Measurements from ENCODE around the gene CDKAL1. TPM values are rescaled to one million over a fixed set of nuclear protein-coding genes. Genes with fewer than 3 reads are reported as not detected.

CDKAL1 gene
- polyA plus RNA-seq, 12 donors = 10.0 to 17.3 (median 14.8) TPM; not detected in 1

DNA sequence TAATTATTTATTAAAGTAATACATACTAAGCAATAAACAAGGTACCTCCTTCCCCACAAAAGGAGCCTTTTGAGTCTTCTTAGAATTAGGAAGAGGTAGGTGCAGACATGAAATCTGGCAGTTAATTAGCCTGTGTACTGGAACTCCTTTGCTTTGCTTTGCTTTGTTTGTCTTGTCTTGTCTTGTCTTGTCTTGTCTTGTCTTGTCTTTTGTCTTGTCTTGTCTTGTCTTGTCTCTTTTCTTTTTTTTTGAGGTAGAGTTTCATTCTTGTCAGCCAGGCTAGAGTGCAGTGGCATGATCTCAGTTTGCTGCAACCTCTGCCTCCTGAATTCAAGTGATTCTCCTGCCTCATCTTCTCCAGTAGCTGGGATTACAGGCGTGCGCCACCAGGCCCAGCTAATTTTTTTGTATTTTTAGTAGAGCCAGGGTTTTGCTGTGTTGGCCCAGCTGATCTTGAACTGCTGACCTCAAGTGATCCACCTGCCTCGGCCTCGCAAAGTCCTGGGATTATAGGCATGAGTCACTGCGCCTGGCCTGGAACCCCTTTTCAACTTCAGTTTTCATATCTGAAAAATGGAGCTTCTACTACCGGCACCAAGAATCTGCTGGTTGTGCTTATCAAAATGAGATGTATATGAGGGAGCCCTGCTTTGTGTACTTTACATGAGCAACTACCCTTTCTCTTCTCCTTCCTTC is 301.2 kb downstream of the CDKAL1 start:
- DNase-seq = no peak

DNA sequence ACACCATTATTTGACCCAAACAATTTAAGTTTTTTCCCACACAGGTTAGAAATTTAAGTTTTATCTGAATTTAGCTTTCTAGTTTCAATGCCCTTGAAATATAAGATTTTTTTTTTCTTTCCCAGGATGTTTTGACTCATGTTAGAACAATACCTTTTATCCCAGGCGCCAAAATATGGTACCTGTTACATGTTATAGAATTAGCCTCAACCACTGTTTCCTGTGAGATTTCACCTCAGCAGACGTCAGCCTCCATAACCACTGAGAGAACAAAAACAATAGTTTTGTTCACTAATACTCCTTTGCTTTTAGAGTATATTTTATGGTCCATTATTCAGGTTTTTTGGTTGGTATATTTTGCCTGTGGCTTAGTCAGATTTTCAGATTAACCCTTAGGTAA is 302.9 kb downstream of the CDKAL1 start:
- DNase-seq = no peak

DNA sequence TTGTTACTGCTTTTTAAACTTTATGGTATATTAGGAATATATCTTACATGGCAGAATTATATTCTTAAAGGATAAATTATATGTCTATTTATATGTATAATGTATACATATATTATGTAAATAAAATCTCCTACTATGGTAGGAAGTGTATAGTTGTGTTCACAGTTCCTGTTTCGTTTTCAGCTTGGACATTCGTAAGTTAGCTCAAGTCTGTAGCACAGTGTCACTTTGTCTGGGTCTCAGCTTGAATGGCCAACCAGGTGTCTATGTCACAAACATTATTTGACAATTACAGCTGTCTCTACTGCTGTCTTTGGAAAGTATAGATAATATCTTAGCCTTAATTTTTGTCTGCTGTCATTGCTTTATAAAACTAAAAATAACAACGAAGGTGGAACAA is 303.9 kb downstream of the CDKAL1 start:
- DNase-seq = no peak

DNA sequence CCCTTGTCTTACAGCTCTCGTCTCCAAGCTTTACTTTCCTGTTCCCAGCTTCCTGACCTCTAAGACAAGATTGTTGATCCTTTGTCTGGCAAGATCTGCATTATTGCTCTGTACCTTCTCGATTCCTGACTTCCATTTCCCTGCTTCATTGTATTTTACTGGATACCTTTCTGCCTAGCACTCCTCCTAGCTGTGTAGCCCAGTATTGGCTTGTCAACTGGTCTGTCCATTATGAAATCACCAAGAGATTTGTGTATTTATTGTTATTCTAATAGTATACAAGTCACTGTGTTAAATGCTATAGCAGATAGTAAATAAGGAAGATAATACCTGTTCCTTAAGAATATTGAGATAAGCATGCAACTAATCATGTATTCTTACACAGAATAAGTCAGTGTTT is 305.4 kb downstream of the CDKAL1 start:
- DNase-seq = no peak

DNA sequence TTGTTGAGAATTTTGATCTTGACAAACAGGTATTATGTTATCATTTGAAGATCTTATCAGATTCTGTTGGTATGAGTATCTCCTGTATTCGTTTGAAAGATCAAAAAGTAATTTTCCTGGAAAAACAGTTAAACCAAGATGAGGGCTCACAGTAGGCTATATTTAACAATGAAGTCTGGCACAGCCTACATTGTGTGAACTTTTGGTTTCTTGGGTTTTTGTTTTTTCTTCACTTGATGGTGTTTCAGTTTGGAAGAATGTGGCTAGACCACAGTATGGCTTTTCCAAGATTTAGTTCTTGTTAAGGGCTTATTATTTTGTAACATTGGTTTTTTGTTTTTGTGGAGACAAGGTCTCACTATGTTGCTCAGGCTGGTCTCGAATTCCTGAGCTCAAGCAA is 306.4 kb downstream of the CDKAL1 start:
- no peak for DNase-seq

DNA sequence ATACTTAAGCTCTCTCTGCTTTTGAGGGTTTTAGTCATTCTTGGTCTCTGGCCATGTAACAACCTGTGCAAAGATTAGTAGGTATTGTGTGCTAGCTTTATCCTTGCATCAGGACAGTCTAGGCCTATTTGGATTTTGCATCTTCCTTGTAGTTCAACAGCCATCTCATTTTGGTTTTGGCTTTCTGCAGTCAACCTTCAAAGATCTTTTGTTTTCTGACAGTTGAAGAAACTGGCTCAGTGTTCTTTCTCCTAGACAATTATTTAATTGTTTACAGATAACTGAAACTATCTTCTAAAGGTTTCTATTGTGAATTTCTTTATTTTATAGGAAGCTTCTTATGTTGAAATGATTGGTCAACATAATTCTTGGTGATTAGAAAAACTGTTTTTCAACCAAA is 307.5 kb downstream of the CDKAL1 start:
- no peak for DNase-seq

DNA sequence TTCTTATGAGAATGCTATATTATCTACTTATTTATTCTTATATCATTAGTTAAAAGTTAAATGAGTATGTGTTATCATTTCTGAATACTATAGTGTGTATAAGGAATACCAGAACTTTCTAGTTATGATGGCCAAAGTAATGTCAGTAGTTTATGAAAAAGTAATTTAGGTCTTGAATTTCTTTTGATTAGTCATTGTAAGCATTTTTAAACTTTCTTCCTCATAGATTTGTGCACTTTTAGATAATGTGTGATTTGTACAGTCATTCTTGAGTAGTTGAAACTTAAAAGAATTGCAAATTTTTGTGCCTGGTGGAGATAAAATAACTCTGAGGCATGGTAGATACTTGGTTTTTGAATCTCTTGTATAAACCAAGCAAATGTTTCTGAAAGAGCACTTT is 311.3 kb downstream of the CDKAL1 start:
- no peak for DNase-seq

DNA sequence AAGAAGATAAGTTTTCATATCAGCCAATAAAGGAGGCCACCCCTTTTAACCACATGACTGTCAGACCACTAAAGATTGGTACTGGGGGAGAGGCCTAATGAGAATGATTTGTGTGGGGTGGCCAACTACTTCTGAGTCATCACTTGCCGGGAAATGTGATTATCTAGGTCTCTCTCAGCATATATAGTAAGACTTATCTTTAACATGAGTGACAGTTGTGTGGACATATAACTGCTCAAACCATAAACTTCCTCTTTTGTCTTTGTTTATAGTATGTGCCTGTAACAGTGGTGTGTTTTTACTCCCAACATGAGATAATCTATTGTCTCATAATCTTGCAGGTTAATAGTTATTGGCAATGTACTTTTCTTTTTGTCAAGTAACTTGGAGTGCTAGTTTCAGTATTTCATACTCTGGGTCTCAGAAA is 312.4 kb downstream of the CDKAL1 start:
- no peak for DNase-seq

DNA sequence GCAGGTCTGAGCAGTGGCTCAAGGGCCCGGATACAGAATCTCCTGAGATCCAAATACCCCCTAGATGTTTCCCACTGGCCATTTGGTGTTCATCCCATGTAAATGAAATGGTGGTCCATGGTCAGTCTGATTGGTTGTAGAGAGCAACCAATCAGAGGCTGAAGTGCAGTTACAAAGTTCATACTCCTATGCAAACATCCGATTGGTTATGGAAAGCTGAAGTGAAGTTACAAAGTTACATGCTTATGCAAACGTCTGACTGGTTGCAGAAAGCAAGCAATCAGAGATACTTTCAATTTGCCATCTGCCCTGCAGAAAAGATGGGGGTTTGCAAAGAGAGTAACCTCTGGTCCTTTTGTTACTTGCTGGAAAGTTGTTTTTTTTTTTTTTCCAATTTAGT is 313.6 kb downstream of the CDKAL1 start:
- no peak for DNase-seq

DNA sequence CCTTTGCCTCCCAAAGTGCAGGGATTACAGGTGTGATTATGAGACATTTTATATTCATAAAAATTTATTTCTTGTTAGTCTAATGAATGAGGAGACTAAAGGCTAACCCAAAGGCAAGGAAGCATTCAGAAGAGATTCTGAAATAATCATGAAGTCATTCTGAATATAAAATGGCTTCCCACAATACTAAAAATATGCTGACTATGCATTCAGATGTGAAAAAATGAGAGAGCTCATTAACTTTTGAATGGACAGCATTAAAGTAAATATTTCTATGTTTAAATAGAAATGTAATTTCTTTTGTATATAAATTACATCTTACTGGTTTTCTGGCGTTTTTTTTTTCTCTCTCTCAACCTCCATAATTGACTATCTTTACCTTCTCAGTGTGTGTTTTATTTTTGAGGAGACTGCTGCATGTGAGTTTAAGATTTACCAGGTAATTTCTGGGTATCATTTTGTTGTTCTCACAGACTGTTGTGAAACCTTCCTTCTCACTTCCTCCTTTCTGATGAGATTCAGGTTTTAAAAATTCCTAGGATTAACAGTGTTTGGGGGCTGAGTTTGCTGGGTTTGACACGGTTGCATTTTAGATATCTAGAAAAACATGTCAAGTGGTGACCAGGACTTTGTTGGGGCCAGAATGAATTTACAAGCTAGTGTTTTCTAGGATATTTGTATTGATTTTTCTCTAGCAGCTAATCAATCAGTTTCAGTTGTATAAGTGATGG is 316.6 kb downstream of the CDKAL1 start:
- no peak for DNase-seq

DNA sequence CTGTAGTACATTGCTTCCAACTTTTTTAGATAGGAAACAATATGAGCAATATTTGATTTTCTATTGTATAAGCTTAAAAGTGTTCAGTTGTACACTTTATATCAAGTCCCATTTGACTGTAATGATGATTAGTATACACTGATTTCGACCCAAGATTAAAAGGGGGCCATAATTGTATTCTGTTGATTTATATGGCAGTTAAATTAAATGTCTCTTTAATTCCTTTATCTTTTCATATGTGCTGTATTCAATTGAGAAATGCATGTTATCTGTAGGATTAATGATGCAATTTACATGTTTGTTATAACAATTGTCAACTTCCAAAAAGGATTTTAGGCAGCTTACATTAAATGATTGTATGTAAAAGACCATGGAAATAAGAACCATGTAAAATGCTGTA is 317.5 kb downstream of the CDKAL1 start:
- no peak for DNase-seq

DNA sequence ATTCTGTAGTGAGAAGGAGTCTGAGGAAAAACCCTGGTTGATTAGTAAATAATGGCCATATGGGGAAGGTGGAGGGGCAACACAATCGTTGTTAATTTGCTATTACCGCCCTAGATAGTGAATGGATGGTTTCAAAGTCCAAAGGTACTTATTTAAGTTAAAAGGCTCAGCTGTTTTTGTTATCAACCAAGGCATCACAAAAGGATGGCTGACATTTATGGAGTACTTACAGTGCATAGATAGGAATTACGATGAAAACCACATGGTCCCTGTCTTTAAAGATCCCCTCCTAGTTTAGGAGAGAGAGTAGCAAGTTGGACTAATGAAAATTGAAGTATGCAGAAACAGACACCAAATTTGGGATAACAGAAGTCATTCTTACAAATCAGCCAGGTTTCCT is 319.6 kb downstream of the CDKAL1 start:
- DNase-seq = no peak

DNA sequence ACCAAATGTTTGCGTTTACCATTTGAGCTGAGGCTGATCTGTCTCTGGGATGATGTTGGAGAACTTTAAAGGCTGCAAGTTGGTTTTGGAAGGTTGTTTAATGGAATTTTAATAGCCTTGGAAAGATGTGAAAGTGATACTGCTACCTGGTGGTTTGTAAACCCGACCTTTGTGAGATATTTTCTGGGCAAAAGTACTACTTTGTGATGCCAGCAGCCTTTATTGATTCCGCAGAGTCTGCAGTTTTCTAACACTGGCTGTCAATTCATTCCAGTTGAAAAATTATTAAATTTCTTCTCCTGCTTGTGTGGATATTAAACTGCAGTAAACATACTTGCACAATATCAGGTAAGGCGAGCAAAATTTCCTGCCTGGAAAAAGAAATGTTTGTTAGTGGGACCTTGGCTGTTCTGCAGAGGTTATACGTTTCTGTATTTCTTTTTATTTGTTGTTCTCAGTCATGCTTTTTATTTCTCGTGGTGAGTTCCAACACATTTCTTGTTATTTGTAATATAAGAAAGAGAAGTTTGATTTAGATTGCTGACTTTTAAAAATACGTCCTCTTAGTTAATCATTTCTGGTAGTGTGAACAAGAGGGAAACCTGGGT is 322.5 kb downstream of the CDKAL1 start:
- DNase-seq = no peak

DNA sequence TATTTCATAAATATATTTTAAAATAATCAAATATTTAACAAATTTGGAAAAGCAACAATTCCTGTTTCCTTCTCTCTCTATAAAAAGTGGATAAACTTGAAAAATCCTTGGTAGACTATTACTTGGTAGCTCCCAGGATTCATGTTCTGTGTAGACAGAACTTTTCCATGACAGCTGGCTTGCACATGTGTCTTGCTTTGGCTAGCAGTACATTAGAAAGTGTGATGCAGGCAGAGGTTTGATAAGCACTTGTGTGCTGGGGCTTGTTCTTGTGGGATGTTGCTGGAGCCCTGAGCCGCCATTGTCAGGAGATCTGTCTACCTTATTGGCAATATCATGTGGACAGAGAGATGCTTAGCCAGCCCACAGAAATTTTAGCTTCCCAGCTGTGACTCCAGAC is 327.2 kb downstream of the CDKAL1 start:
- DNase-seq = no peak

DNA sequence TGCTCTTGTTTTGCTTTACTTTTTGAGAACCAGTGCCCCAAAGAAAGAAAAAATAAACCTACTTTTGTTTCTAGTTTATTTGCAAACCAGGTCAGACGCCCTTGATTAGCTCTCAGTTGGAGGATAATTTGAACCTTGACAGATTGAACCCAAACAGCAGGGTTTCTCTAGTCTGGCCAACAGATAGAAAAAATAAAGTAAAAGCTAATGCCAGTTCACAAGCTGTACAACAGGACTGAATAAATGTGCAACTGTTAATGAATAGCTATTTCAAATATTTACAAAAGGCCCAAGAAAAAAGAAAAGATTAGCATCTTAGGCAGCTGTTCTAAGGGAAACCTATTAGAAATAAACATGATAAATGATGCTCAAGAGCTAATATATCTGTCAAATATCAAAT is 331.8 kb downstream of the CDKAL1 start:
- no peak for DNase-seq

DNA sequence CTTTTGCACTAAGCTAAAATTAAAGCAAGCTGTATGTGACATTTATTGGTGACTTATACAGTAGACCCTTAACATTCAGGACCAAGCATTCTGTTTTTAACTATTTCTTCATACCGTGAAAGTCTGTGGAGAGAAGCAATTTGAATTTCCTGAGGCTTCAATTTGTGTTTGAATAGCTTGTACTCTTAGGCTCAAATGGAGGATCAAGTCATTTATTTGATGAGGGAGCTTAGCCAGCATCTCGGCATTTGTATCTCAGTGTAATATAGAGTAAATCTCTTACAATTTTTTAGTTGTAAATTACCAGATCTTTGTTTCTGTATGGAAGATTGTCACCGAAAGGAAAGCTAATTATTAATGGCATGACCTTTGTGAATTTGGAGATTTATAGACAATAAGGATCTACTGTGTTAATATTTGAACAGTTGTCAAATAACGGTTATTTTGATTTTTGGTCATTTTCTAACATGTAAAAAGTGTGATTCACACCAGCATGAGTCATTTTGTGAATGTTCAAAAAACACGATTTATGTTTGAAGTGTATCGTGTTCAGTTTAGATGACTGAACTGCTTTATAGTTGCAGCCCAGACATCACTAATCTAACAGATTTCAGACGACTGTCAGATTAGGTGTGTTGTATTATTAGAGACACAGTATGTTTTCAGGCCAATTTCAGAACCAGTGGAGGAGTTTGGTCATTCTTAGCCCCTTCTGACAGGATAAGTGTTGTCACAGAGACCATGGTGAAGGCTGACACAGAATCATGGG is 332.9 kb downstream of the CDKAL1 start:
- DNase-seq = no peak

DNA sequence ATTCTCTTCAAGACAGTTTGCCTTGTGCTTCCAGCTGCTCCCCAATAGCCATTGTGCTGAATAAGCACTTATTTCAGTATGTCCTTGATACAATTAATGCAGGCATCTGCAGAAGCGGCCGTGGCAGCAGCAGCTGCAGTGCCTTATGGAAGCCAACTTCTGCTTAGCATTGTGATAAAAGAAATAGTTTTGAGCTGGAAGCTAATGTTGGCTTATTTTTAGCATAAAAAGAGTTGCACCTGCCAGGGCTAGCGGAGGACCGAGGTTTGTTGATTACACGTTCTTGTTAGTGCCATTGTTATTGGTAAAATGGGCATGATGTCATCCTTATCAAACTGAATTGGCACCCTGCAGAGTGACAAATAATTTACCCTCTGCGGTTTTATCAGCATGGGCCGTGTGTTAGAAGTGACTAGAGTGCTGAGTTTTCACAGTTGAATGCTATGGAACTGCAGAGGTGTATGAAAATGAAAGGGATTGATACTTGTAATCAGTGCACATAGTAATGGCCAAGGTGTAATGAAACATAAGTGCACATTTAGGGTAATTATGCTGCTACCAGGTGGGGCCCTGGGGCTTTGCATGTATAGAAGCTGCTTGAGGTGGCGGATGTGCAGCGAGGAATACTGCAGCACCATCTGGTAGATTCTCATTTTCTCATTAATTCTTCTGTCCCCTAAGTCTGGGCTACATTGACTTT is 334.3 kb downstream of the CDKAL1 start:
- no peak for DNase-seq

DNA sequence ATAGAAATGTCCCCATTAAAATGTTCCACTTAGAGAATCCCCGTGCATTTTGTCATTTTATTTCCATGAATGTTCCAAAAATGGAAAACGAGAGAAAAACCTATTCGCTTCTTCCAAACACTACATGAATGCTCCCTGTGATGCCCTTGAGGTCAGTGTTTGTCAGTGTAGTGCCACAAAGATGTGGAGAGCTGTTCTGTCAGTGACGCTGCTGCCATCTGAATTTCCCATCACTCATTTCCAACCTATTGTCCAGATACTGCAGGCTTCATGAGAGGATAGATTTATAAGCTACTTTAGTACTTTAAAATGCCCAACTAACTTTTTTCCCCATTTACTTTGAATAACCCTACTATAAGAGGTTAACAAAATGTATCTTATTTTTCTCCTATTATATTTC is 335.8 kb downstream of the CDKAL1 start:
- DNase-seq = no peak

DNA sequence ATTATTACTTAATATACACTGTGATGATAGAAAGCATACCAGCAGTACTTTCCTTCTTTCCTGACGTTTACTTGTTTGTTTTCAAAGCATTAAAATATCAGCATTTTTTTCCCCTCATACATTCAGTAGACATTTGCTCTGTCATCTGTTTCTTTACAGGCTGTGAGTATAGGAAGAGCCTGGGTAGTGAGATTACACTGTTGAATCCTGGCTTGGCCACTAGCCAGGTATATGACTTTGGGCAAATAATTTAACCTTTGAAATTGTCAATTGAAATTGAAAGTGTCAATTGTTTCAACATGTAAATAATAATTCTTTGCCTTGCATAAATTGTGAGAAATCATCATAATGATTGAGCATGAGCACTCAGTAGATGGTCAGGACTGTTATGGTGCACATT is 336.2 kb downstream of the CDKAL1 start:
- DNase-seq = no peak

DNA sequence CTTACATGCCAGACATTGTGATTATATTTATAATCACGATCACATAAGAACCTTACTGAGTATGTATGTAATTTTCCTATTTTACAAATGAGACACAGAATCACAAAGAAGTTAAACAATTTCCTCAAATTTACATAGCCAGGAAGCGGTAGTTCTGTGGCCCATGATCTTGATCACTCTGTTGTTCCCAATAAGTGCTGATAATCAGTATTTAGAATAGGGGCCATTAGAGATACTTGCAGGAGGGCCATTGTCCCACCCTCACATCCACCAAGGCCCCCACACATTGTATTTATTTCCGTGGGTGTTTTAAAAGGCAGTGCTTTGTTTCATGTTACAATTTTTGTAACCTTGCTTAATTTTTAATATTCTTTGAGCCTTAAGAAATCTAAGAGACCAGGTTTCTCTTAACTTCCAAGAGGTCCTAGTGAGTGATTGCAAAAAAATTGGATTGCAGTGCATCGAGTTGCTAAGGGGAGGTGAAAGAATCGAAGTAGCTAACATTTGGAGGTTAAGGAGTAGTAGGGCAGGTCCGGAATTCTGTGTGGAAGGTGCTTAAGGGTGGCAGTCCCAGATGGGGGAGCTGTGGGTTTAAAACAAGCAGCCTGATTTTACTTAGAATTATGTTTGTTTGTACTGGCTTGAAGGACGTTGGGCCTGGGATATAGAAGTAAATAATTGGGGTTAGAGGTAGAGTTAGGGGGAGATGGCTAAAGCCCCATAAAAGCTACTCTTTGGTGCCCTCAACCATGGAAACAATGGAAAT is 339.4 kb downstream of the CDKAL1 start:
- DNase-seq = no peak

DNA sequence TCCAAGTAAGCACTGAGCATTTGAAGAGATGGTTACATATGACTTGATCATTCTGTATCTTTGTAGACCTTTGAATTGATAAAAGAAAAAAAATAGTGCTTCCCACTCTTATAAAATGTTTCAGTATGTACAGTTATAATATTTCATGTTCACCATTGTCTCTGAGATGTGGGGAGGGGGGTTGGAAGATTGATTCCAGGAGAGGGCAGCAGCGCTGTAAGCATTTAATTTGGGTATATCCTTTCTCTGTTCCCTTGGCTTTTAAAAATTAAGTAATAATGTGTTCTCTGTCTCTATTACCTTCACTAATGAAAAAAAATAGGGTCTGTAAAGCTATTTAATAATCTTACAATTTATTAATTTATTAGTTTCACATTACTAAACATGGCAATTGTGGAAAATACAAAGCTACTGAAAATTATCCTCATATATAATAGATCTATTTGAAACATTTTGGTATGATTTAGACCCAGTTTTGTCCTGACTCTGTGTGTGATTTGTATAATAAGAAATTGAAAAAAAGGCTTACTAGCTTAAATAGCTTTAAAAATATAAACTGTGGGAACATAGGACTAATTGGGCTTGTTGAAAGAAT is 341.2 kb downstream of the CDKAL1 start:
- DNase-seq = peak; percentile 31
